ENCODE measurements around the gene PTOV1. TPM values are rescaled to one million over a fixed set of nuclear protein-coding genes. Genes with fewer than 3 reads are reported as not detected.
A peak's percentile ranks its signal among the peaks of the same experiment; 100 is the strongest.
"Not testable (repeated sequence)": the region's sequence is repeated elsewhere in the genome, so short reads cannot be mapped to it uniquely, and the experiment has no call there.

Gene PTOV1
- total and polyA plus RNA-seq, 10 of the 15 experiments (the other 5 are each of a cell fraction or from before 2014, with no cell fraction given), result 3.2 to 83.5 (median 22.3) TPM

DNA sequence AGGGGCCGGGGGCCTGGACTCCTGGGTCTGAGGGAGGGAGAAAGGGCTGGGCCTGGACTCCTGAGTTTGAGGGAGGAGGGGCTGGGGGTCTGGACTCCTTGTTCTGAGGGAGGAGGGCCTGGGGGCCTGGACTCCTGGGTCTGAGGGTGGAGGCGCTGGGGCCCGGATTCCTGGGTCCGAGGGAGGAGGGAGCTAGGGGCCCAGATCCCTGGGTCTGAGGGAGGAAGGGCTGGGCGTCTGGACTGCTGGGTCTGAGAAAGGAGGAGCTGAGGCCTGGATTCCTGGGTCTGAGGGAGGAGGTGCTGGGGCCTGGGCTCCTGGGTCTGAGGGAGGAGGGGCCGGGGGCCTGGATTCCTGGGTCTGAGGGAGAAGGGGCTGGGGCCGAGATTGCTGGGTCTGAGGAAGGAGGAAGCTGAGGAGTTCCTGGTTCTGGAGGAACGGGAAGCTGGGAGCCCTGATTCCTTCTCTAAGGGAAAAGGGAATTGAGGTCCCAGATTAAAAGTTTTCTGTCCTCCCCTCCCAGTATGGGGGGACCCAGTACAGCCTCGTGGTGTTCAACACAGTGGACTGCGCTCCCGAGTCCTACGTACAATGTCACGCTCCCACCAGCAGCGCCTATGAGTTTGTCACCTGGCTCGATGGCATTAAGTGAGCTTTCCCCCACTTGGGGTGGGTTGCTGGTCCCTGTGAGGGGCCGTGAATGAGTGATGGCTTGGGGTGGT, 32.1 kb upstream of the PTOV1 start (continued):
- TF ChIP-seq, protein P1, sequence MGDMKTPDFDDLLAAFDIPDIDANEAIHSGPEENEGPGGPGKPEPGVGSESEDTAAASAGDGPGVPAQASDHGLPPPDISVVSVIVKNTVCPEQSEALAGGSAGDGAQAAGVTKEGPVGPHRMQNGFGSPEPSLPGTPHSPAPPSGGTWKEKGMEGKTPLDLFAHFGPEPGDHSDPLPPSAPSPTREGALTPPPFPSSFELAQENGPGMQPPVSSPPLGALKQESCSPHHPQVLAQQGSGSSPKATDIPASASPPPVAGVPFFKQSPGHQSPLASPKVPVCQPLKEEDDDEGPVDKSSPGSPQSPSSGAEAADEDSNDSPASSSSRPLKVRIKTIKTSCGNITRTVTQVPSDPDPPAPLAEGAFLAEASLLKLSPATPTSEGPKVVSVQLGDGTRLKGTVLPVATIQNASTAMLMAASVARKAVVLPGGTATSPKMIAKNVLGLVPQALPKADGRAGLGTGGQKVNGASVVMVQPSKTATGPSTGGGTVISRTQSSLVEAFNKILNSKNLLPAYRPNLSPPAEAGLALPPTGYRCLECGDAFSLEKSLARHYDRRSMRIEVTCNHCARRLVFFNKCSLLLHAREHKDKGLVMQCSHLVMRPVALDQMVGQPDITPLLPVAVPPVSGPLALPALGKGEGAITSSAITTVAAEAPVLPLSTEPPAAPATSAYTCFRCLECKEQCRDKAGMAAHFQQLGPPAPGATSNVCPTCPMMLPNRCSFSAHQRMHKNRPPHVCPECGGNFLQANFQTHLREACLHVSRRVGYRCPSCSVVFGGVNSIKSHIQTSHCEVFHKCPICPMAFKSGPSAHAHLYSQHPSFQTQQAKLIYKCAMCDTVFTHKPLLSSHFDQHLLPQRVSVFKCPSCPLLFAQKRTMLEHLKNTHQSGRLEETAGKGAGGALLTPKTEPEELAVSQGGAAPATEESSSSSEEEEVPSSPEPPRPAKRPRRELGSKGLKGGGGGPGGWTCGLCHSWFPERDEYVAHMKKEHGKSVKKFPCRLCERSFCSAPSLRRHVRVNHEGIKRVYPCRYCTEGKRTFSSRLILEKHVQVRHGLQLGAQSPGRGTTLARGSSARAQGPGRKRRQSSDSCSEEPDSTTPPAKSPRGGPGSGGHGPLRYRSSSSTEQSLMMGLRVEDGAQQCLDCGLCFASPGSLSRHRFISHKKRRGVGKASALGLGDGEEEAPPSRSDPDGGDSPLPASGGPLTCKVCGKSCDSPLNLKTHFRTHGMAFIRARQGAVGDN (IDR thresholded peaks at IDR 0.05), result no peak
- TF ChIP-seq, protein P2, sequence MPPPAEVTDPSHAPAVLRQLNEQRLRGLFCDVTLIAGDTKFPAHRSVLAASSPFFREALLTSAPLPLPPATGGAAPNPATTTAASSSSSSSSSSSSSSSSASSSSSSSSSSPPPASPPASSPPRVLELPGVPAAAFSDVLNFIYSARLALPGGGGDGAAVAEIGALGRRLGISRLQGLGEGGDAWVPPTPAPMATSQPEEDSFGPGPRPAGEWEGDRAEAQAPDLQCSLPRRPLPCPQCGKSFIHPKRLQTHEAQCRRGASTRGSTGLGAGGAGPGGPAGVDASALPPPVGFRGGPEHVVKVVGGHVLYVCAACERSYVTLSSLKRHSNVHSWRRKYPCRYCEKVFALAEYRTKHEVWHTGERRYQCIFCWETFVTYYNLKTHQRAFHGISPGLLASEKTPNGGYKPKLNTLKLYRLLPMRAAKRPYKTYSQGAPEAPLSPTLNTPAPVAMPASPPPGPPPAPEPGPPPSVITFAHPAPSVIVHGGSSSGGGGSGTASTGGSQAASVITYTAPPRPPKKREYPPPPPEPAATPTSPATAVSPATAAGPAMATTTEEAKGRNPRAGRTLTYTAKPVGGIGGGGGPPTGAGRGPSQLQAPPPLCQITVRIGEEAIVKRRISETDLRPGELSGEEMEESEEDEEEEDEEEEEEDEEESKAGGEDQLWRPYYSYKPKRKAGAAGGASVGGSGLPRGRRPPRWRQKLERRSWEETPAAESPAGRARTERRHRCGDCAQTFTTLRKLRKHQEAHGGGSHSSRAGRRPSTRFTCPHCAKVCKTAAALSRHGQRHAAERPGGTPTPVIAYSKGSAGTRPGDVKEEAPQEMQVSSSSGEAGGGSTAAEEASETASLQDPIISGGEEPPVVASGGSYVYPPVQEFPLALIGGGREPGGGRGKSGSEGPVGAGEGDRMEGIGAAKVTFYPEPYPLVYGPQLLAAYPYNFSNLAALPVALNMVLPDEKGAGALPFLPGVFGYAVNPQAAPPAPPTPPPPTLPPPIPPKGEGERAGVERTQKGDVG (CRISPR knock-in tag; IDR thresholded peaks at IDR 0.05), result no peak
- TF ChIP-seq MYC (IDR thresholded peaks at IDR 0.05; ENCODE audit: insufficient read depth, insufficient read length, insufficient replicate concordance, low read length, severe bottlenecking) (no peak), WRNIP1 (IDR thresholded peaks at IDR 0.05; ENCODE audit: borderline replicate concordance, low read depth, low read length) (no peak), DPF2 (IDR thresholded peaks at IDR 0.05) (no peak)

DNA sequence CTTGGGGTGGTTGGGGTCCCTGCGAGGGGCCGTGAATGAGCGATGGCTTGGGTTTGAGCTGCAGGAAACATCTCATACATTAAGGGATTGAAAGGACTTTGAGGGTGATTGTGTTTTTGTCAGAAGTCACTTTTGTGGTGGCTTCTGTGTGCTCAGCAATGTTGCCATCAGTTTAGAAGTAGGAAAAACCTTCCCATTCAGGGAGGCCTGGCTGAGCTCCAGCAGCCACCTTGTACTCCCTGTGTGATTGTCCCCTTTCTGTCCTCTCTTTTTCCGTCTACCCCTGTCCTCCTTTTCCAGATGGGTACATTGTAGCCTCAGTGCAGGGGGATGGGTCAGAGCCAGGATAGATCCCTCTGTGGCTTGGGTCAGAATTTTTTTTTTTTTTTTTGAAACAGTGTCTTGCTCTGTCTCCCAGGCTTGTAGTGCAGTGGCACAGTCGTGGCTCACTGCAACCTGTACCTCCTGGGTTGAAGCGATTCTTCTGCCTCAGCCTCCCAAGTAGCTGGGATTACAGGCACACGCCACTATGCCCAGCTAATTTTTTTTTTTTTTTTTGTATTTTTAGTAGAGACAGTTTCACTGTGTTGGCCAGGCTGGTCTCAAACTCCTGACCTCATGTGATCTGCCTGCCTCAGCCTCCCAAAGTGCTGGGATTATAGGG, 31.4 kb upstream of the PTOV1 start:
- in situ Hi-C loops (cut with MboI); H3K27me3 ChIP-seq (replicated peaks in 1 of 2; ENCODE audit: control insufficient read depth in 2 of 2, insufficient read depth in 2 of 2, low read length in 1 of 2); H3K4me1 ChIP-seq (ENCODE audit: control insufficient read depth, insufficient read depth, low read length); H2AFZ ChIP-seq (ENCODE audit: control insufficient read depth, low read depth, low read length); BruUV-seq (replicated peaks); H3K27ac ChIP-seq (ENCODE audit: control insufficient read depth, insufficient read depth); DNase-seq (ENCODE audit: low read depth, low spot score); FAIRE-seq; ATAC-seq; H3K9ac ChIP-seq (ENCODE audit: control insufficient read depth, insufficient read depth, low read length); RAD21 ChIA-PET (ENCODE audit: unreplicated experiment); intact Hi-C loops (cut with micrococcal nuclease; ENCODE audit: unreplicated experiment); H3K9me3 ChIP-seq (replicated peaks; ENCODE audit: control insufficient read depth, insufficient read depth, low read length); H4K20me1 ChIP-seq (ENCODE audit: control insufficient read depth, insufficient read depth): not testable (repeated sequence)
- POLR2A ChIA-PET, result interaction anchor here (0.7 to 2.7 kb wide), 5 partner anchors 24 to 57 kb away, joined by 3 to 11 read pairs (median 4); partner anchors contain the start of genes AKT1S1, PTOV1 and TBC1D17
- peak overlapping the region; percentile 96 for H3K4me3 ChIP-seq
- peaks cover 0 to 15% of the 10 kb centered on the region in 2 experiments; a peak in 2 of 4 replicates for H3K36me3 ChIP-seq (ENCODE audit: control insufficient read depth in 2 of 2, insufficient read depth in 2 of 2, low read length in 1 of 2)
- SMC1A ChIA-PET (ENCODE audit: uncharacterized antibody, unreplicated experiment), result interaction anchor here (1.2 kb wide), 1 partner anchor 30 kb away, joined by 4 read pairs; no protein-coding TSS in a partner anchor
- CTCF ChIA-PET, result interaction anchor here (0.7 to 1.8 kb wide), 2 partner anchors 26 to 46 kb away, joined by 3 to 6 read pairs; no protein-coding TSS in a partner anchor
- peak overlapping the region; percentile 60 for H3K4me2 ChIP-seq (ENCODE audit: control insufficient read depth, insufficient read depth)
- peaks cover 29% of the 10 kb centered on the region for H3K79me2 ChIP-seq (ENCODE audit: control insufficient read depth, insufficient read depth, low read length)
- WGBS (ENCODE audit: insufficient coverage, insufficient replicate concordance, low lambda C conversion rate, missing lambda C conversion rate), result 76% methylated on average over 4 of the region's 7 CpGs

All from GM12878 (cell line).